ENCODE measurements around the gene PODN.

The PODN gene

GRCh38 chr1:53116933-53117600, 55.1 kb downstream of the PODN start:
- no peak for DNase-seq

DNA sequence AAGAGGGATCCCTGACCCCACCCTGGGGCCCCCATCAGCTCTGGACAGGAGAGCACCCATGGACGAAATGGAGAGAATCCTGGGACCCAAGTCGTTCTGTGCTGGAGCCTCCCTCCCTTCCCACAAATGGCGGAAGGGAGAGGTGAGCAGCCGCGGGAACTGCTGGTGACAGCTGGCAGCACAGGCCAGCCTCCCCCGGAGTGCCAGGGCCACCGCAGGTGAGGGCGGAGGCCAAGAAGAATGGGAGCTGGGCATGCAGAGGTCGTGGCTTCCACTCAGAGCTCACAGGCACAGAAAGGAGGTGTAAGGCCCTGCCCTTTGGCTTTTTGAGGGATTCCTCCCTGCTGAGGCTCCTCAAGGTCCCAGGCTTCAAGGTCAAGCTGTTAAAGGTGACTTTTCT, 55.8 kb downstream of the PODN start:
- DNase-seq: no peak

DNA sequence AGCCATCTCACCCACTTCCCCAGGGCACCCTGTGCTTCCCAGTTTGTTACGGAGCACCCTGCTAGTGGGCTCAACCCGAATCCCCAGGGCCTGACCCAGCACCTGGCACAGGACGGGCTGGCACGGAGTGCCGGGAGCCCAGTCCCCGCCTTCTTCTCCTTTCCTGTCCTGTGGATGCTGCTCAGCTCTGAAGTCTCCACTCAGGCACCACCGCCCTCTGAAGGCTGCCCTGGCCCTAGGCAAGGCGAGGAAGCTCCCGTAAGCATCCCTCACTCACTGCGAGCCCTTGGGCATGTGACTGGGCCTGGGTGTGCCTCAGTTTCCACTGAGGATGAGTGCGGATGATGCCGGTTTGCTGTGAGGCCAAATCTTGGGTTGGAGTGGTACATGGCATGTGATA, 58.6 kb downstream of the PODN start:
- DNase-seq: no peak

- DNase-seq: no peak
Observed at GRCh38 chr1:53121319-53122172, 59.5 kb downstream of the PODN start.

- no peak for DNase-seq
Observed at GRCh38 chr1:53122201-53122885, 60.3 kb downstream of the PODN start.

DNA sequence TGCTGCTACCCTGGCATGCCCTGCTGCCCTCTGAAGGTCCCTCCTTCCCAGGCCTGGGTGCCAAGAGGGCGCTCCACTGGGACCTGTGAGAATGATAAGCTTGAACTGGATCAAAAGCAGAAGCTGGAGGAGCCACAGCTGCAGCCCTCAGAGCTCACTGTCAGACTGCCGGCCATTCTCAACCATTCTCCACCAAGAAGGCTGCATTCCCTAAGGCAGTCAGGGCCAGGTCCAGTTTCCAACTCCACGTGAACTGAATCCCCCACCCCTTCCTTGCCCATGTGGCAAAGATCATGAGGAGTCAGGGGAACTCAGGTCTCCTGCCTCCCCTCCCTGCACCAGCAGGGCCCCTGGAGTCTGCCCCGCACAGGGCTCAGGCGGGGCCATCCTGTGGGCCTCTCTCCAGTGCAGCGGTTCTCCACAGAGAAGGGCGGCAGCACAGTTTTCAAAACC, 61.0 kb downstream of the PODN start:
- no peak for DNase-seq

GRCh38 chr1:53123453-53124140, 61.6 kb downstream of the PODN start:
- no peak for DNase-seq

DNA sequence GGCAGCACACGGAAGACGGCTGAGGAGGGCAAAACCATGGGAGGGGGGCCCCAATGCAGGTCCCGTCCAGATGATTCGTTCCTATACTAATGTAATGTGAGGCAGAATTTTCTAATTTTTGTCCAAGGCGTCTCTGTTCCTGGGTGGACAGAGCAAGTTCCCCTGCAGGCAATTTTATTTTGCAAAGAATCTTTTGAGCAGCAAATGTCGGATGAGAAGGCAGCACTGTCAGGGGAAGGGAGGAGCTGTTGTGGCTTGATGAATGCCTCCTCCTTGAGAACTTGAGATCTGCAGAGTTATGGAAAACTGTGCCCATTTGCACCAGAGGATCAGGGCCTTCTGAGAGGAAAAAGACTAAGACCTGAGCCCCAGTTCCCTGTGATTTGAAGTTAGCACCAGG, 63.1 kb downstream of the PODN start:
- DNase-seq: no peak

GRCh38 chr1:53125623-53126360, 63.8 kb downstream of the PODN start:
- no peak for DNase-seq

DNA sequence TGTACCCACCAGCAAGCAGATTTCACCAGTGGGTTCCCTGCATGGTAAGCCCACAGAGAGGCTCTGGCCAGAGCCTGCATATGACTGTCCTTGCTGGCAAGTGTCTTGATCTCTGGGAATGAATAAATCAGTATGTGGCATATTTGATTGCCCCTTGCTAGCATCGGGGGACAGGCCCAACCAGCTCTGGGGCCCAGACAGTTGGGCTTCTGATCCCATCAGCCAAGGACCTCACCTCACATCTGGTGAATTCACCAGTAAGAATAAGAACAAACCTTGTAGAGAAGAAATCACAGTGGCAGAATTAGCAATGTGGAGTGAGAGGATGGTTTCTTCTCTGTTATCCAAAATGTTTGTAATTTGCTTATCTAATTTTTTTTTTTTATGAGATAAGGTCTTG, 64.5 kb downstream of the PODN start:
- no peak for DNase-seq

DNA sequence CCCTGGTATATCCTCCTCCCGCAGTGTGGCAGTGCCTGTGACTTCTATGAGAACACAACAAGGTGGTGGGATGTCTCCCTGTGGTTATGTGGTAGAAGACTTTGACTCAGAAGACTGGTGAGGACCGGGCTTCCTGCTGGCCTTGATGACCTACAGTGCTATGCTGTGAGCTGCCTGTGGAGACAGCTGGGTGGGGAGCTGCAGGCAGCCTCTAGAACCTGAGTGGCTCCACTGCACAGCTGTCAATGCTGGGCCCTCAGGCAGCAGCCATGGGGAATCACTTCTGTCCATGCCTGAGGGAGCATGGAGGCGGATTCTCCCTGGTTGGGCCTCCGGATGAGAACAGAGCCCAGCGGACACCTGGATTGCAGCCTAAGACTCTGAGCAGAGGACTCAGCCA, 65.5 kb downstream of the PODN start:
- no peak for DNase-seq

DNA sequence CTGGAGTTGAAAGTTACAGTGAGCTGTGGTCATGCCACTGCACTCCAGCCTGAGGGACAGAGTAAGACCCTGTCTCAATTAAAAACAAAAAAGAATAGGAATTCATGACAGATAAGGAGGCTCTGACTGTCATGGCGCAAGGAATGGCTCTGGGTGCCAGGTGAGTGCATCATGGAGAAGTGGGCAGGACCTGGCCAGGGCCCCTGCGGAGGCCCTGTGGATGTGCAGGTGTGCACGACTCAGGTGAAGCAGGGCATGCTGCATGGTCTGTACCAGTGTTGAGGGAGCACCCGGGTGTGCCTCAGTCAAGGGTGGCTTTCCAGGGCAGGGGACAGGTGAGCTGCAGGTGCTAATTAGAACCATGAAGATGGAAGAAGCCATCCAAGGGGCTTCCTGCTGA, 66.4 kb downstream of the PODN start:
- DNase-seq: no peak

DNA sequence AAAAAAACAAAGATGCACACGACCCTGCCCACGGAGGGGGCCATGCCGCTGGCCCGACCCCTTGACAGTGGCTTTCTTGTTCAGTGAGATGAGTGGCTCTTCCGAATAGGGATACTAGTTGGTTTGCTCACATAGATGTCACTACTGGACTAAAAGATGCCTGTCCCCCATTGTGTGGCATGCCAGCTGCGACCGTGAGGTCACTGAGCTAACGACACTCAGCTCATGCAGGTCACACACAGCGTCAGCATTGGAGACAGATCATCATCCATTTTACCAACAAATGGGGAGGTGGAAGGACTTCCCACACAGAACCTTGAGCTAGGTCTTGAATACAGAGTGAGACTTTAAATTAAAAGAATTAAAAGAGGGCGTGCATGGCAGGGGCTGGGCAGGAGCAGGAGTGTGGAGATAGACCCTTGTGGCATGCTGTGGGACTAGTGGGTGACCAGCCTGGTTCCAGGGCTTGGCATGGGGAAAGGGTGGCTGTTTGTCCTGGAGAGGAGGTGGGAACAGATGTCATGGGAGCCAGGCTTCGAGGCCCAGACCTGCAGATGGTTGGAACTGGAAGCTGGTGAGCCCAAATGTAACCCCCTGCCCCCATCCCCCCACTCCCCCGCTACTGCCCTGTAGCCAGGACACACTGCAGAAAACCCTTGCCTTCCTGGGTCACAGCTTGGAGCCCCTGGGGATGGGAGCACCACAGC, 68.0 kb downstream of the PODN start:
- no peak for DNase-seq

DNA sequence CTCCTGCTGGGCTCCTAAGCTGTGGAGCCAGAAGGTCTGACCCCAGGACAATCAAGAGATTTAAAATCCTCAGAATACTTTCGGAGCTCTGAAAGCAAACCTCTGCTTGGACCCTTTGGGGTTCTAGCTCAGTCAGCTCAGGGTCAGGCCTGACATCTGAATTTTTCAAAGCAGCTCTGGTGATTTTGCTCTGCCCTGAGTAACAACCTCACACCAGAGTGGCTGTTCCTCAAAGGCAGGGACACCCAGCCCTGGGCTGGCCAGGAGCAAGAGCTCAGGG, 68.5 kb downstream of the PODN start:
- no peak for DNase-seq

DNA sequence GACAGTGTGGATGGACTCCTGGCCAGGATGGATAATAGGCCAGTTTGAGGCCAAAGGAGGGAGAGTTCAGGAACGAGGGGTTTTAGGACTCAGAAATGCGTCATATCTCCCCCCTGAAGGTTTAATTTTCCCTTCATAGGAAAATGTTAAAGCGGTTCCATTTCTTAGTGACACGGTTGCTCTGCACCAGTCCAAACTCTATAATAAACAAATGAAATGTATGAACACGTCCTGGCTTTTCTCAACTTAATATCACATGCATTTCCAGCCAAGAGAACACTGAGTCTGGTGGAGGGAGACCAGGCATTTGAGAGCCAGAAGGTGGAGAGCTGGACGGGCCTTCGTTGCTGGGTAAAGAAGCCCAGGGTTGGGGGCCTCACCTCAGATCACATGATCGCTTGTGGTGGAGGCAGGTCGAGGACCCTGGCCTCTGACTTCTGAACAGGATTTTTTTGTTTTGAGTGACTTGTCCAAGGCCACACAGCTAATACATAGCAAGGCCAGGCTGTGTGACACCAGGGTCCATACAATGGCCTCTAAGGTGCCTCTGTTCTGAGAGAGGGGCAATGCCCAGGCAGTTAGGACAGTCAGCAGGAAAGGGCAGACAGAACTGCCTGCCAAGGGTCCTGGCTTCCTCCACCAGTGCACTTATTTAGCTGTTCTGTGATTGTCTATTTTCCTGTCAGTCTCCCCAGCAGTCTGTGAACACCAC, 69.0 kb downstream of the PODN start:
- DNase-seq: no peak

GRCh38 chr1:53131590-53131938, 69.6 kb downstream of the PODN start:
- no peak for DNase-seq

DNA sequence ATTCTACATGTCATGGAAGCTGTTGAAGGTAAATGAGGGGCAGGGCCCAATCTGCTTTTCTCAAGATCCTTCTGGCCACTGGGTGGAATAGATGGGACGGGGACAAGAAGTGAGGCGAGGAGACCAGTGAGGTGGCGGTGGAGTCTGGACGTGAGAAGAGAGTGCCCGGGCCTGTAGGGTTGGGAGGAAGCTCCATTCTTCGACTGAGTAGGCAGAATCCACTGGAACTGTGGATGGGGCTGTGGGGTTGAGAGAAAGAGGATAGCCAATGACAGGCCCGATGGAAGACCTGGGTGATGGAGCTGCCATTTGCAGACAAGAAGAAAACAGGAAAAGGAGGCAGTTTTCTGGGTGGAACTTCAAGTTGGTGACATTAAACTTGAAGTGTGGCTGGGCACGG, 70.2 kb downstream of the PODN start:
- DNase-seq: no peak

DNA sequence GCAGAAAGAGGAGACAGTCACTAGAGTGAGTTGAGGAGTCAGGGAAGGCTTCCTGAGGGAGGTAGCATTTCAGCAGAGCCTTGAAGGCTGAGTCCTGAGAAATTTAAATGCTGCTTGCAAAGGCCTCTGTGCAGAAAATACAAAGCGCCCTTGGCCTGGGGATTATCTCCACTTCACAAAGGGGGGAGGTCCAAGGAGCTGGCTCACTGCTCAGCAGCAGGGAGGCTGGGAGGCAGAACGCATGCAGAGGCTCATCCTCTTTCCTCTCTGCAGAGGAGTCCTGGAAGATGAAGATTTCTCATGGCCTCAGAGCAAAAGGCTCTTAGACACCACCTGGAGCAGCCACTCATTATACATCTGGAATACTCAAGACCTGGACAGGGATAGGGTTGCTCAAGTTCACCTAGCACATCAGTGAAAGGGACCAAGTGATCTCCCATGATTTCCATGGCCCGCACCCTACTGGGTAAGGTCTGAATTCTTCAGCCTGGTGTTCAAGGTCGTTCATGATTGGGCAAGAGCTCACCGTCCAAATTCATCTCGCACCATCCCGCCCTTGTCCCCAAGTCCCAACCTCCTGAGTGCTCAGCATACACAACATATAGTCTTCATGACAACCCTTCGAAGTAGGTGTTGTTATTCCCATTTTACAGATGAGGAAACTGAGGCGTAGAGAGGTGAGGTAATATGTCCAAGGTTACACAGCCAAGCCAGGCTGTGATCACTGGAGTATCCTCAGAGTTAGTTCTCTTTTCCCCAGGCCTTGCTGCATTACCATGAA, 71.4 kb downstream of the PODN start:
- DNase-seq: no peak

DNA sequence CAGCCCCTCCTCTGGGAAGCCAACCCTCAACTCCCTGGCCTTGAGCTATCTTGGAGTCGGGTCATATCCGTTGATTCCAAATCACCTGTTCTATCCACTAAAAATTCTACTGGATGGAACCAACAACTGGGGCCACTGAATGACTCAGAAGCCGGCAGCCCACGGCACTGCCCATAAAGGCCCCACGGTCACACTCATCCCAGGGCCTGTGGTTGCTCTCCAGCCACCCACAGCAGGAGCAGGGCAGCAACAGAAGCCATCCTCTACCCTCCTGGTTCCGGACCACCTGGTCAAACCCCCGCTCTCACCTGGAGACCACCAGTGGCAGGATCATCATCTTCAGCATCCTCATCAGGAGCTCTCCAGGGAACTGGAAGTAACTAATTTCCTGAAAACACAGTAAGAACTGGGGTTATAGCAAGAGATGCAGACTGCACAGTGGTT, 72.1 kb downstream of the PODN start:
- no peak for DNase-seq

Measured in 8988T (cell line).